Gastrocnemius medialis (tissue), 4 donors: ENCODE results near the gene ZNF738.
A peak's percentile ranks its signal among the peaks of the same experiment; 100 is the strongest.

Experiments used
- POLR2A ChIP-seq, 2 donors: fragments of 450-650 bp; IDR thresholded peaks; one replicate each; pipeline ENCODE4 v1.6.1; 2017; ENCODE audit warnings: antibody characterized with exemption in 2 of 2, mild to moderate bottlenecking in 2 of 2, moderate library complexity in 2 of 2
- TF ChIP-seq, protein P1 (sequence below), 5 experiments: fragments of 450-650 bp in 3 of 5; fragments of 200-600 bp in 2 of 5; sonication (generic) in 2 of 5; IDR thresholded peaks in 4 of 5; conservative IDR thresholded peaks in 1 of 5; 1 replicate in 4 of 5; 2 replicates in 1 of 5; pipeline ENCODE4 v1.5.1; 2016 to 2019; ENCODE audit warnings: antibody characterized with exemption in 5 of 5, mild to moderate bottlenecking in 3 of 5, moderate library complexity in 3 of 5

GRCh38 chr19:21328885-21329605 is 29.8 kb upstream of the ZNF738 start, which contains the start of gene ZNF708:
- peak; percentile 70 to 71 for TF ChIP-seq POLR2A (IDR thresholded peaks at IDR 0.05)
- TF ChIP-seq, protein P1, sequence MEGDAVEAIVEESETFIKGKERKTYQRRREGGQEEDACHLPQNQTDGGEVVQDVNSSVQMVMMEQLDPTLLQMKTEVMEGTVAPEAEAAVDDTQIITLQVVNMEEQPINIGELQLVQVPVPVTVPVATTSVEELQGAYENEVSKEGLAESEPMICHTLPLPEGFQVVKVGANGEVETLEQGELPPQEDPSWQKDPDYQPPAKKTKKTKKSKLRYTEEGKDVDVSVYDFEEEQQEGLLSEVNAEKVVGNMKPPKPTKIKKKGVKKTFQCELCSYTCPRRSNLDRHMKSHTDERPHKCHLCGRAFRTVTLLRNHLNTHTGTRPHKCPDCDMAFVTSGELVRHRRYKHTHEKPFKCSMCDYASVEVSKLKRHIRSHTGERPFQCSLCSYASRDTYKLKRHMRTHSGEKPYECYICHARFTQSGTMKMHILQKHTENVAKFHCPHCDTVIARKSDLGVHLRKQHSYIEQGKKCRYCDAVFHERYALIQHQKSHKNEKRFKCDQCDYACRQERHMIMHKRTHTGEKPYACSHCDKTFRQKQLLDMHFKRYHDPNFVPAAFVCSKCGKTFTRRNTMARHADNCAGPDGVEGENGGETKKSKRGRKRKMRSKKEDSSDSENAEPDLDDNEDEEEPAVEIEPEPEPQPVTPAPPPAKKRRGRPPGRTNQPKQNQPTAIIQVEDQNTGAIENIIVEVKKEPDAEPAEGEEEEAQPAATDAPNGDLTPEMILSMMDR (IDR thresholded peaks at IDR 0.05 in 4 of 5, conservative IDR thresholded peaks at IDR 0.05 in 1 of 5) = no peak
